K562 (cell line): Measurements from ENCODE around the gene SPTBN4. TPM values are rescaled to one million over a fixed set of nuclear protein-coding genes. Genes with fewer than 3 reads are reported as not detected.

ENCODE experiments used
- ARID1B ChIP-seq: fragments of 450-650 bp; IDR thresholded peaks from 2 replicates; pipeline ENCODE4 v1.6.1; 2016; ENCODE audit warnings: antibody characterized with exemption, mild to moderate bottlenecking, inconsistent platforms
- DPF2 ChIP-seq: fragments of 450-650 bp; IDR thresholded peaks from 2 replicates; pipeline ENCODE4 v1.6.1; 2016
- EGR1 ChIP-seq: fragments of 450-650 bp; conservative IDR thresholded peaks from 2 replicates; pipeline ENCODE4 v1.6.1; 2017; ENCODE audit warnings: mild to moderate bottlenecking
- EWSR1 ChIP-seq: fragments of 450-650 bp; IDR thresholded peaks from 2 replicates; pipeline ENCODE4 v1.6.1; 2018; ENCODE audit warnings: borderline replicate concordance, mild to moderate bottlenecking, low read depth, moderate library complexity; ENCODE audit not compliant: partially characterized antibody
- HCFC1 ChIP-seq: IDR thresholded peaks from 2 replicates; pipeline ENCODE4 v1.6.1; 2012; ENCODE audit warnings: low read depth, low read length, improper control_type of control experiment
- HMG20B ChIP-seq: fragments of 250-450 bp; sonication (Bioruptor Pico); IDR thresholded peaks from 2 replicates; pipeline ENCODE4 v1.5.0; 2021; ENCODE audit warnings: mild to moderate bottlenecking
- KLF13 ChIP-seq: fragments of 450-650 bp; IDR thresholded peaks from 2 replicates; pipeline ENCODE4 v1.6.1; 2016; ENCODE audit warnings: missing genetic modification characterization, low read depth, mild to moderate bottlenecking, missing compliant biosample characterization, moderate library complexity, borderline replicate concordance
- KLF16 ChIP-seq: IDR thresholded peaks from 2 replicates; pipeline ENCODE4 v1.6.1; 2016; ENCODE audit warnings: antibody characterized with exemption
- LARP7 ChIP-seq: fragments of 450-650 bp; IDR thresholded peaks from 2 replicates; pipeline ENCODE4 v1.6.1; 2016
- MAZ ChIP-seq, 2 experiments: fragments of 450-650 bp in 1 of 2; sonication (generic) in 1 of 2; formaldehyde crosslinking; IDR thresholded peaks in 1 of 2; conservative IDR thresholded peaks in 1 of 2; 2 replicates each; pipeline versions ENCODE4 v1.4.0 to v1.5.0; 2020; ENCODE audit warnings: mild to moderate bottlenecking in 1 of 2, missing genetic modification reagents in 1 of 2
- PHB2 ChIP-seq: fragments of 450-650 bp; IDR thresholded peaks from 2 replicates; pipeline ENCODE4 v1.6.1; 2017; ENCODE audit warnings: low read depth
- PHF8 ChIP-seq: fragments of 200-600 bp; sonication (generic); IDR thresholded peaks from 2 replicates; pipeline ENCODE4 v1.6.1; 2012; ENCODE audit warnings: mixed run types, mild to moderate bottlenecking, inconsistent platforms, low read length, moderate library complexity, borderline replicate concordance
- PTRF ChIP-seq: fragments of 450-650 bp; IDR thresholded peaks from 2 replicates; pipeline ENCODE4 v1.6.1; 2016; ENCODE audit warnings: mild to moderate bottlenecking, missing genetic modification characterization, missing compliant biosample characterization
- XRCC5 ChIP-seq: fragments of 200-400 bp; formaldehyde crosslinking; IDR thresholded peaks from 2 replicates; pipeline ENCODE4 v1.6.1; 2017; ENCODE audit warnings: low read depth, mild to moderate bottlenecking, low read length
- ZBTB7A ChIP-seq: IDR thresholded peaks from 2 replicates; pipeline ENCODE4 v1.6.1; 2011; ENCODE audit warnings: low read depth, mild to moderate bottlenecking, low read length, moderate library complexity, borderline replicate concordance; ENCODE audit not compliant: control insufficient read depth
- ZNF124 ChIP-seq: sonication (generic); formaldehyde crosslinking; IDR thresholded peaks from 2 replicates; pipeline ENCODE4 v1.8.1; 2022; ENCODE audit warnings: missing genetic modification reagents
- ZNF384 ChIP-seq: IDR thresholded peaks from 2 replicates; pipeline ENCODE4 v1.6.1; 2012; ENCODE audit warnings: low read depth, low read length, improper control_type of control experiment
- ZNF408 ChIP-seq: fragments of 250-450 bp; sonication (Bioruptor Pico); IDR thresholded peaks from 2 replicates; pipeline ENCODE4 v1.4.0; 2020; ENCODE audit warnings: low read depth, mild to moderate bottlenecking, moderate library complexity
- polyA plus RNA-seq, 8 experiments: library from polyadenylated mRNA; depleted of rRNA in 4 of 8; stranded (reverse) in 5 of 8; unstranded in 3 of 8; fragments of >200 nt; fragmentation: Nextera tagmentation in 2 of 8; fragmentation: Illumina TruSeq in 1 of 8; extraction: Ambion mirVana in 2 of 8; extraction: Trizol in 1 of 8; gene quantifications; 2 replicates each; pipeline versions ENCODE4 v1.2.1 to v1.2.3, GENCODE V29; 2011 to 2014; ENCODE audit warnings: inconsistent platforms in 1 of 8, missing spikeins in 1 of 8
- total RNA-seq, 7 experiments: library from RNA; depleted of rRNA in 6 of 7; stranded (reverse); fragments of >200 nt in 6 of 7; fragmentation: Illumina TruSeq in 2 of 7; extraction: Trizol in 2 of 7; gene quantifications; 2 replicates each; pipeline versions ENCODE4 v1.2.1 to v1.2.3, GENCODE V29; 2011 to 2021; ENCODE audit warnings: low replicate concordance in 1 of 7
- TF ChIP-seq, protein P1 (sequence below): fragments of 450-650 bp; IDR thresholded peaks from 2 replicates; pipeline ENCODE4 v1.6.1; 2016; ENCODE audit warnings: antibody characterized with exemption
- TF ChIP-seq, protein P2 (sequence below): fragments of 200-800 bp; sonication (Bioruptor generic); IDR thresholded peaks from 2 replicates; pipeline ENCODE4 v1.6.1; 2017; ENCODE audit warnings: missing genetic modification characterization, missing compliant biosample characterization
- TF ChIP-seq, protein P3 (sequence below): fragments of 450-650 bp; IDR thresholded peaks from 2 replicates; pipeline ENCODE4 v1.6.1; 2016; ENCODE audit warnings: borderline replicate concordance
- TF ChIP-seq, protein P4 (sequence below): fragments of 450-650 bp; formaldehyde crosslinking; IDR thresholded peaks from 2 replicates; pipeline ENCODE4 v1.4.0; 2022; ENCODE audit warnings: mild to moderate bottlenecking, moderate library complexity

The SPTBN4 gene
- total and polyA plus RNA-seq, 9 of the 15 experiments (the other 6 are each of a cell fraction or from before 2014, with no cell fraction given) = 0.01 to 1.5 (median 0.86) TPM

DNA sequence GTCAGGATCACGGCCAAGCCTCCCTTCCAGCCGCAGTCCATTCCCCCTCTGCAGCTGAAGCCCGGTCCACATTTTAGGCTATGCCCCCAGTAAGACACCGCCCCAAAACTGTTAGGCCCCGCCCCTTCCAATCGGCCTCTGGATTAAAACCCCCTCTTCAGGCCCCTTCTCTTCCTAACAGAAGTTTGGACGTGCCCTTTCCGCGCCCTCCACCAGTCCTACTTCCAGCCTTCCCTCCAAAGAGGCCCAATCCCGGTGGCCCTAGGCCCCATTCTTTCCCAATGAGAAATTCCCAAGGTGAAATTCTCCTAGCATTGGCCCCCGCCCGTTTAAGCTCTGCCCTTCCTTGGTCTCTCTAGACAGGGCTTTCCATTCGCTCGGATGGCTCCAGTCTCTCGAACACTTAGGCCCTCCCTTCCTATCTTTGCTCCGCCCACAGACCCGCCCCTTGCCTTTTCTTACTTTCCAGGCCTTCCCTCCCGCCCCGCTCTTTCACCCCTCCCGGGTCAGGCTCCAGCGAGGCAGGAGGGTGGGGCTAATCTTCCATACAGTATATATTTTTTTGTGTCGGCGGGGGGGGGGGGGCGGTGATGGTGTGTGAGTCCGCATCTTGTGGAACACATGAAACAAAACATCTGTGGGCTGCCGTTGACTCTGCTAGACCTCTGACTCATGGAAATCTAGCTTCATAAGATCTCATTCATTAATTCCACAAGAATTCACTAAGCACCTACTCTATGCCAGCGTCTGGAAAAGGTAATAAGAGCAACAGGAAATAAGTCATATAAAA lies 148.0 kb downstream of the SPTBN4 start (continued):
- peak; percentile 14; the same call in 1 of the 2 replicates for TF ChIP-seq HCFC1
- TF ChIP-seq, protein P1, sequence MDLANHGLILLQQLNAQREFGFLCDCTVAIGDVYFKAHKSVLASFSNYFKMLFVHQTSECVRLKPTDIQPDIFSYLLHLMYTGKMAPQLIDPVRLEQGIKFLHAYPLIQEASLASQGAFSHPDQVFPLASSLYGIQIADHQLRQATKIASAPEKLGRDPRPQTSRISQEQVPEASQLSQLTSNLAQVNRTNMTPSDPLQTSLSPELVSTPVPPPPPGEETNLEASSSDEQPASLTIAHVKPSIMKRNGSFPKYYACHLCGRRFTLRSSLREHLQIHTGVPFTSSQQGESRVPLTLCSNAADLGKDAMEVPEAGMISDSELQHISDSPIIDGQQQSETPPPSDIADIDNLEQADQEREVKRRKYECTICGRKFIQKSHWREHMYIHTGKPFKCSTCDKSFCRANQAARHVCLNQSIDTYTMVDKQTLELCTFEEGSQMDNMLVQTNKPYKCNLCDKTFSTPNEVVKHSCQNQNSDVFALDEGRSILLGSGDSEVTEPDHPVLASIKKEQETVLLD = 0 out of 2 replicates have a peak, but pooled peaks have one; percentile 24
- no peak for TF ChIP-seq ZNF408 (CRISPR knock-in tag)
- TF ChIP-seq, protein P2, sequence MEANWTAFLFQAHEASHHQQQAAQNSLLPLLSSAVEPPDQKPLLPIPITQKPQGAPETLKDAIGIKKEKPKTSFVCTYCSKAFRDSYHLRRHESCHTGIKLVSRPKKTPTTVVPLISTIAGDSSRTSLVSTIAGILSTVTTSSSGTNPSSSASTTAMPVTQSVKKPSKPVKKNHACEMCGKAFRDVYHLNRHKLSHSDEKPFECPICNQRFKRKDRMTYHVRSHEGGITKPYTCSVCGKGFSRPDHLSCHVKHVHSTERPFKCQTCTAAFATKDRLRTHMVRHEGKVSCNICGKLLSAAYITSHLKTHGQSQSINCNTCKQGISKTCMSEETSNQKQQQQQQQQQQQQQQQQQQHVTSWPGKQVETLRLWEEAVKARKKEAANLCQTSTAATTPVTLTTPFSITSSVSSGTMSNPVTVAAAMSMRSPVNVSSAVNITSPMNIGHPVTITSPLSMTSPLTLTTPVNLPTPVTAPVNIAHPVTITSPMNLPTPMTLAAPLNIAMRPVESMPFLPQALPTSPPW (CRISPR knock-in tag) = peak; percentile 81
- TF ChIP-seq, protein P3, sequence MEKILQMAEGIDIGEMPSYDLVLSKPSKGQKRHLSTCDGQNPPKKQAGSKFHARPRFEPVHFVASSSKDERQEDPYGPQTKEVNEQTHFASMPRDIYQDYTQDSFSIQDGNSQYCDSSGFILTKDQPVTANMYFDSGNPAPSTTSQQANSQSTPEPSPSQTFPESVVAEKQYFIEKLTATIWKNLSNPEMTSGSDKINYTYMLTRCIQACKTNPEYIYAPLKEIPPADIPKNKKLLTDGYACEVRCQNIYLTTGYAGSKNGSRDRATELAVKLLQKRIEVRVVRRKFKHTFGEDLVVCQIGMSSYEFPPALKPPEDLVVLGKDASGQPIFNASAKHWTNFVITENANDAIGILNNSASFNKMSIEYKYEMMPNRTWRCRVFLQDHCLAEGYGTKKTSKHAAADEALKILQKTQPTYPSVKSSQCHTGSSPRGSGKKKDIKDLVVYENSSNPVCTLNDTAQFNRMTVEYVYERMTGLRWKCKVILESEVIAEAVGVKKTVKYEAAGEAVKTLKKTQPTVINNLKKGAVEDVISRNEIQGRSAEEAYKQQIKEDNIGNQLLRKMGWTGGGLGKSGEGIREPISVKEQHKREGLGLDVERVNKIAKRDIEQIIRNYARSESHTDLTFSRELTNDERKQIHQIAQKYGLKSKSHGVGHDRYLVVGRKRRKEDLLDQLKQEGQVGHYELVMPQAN = no peak
- TF ChIP-seq KLF13 (tag) = no peak
- TF ChIP-seq MAZ (CRISPR knock-in tag; conservative IDR thresholded peaks at IDR 0.05 in 1 of 2, IDR thresholded peaks at IDR 0.05 in 1 of 2) = peak in 1 of 2 experiments; percentile 49; a peak in 1 of 4 replicates
- TF ChIP-seq DPF2 = peak; percentile 41
- peak; percentile 96 for TF ChIP-seq ZNF384
- peak; percentile 49; the same call in 1 of the 2 replicates for TF ChIP-seq ZBTB7A
- no peak for TF ChIP-seq KLF16
- 0 out of 2 replicates have a peak, but pooled peaks have one; percentile 22 for TF ChIP-seq ARID1B
- peak; percentile 64 for TF ChIP-seq XRCC5
- TF ChIP-seq HMG20B (CRISPR knock-in tag) = no peak
- no peak for TF ChIP-seq EWSR1
- peak; percentile 20; the same call in 1 of the 2 replicates for TF ChIP-seq PHF8
- no peak for TF ChIP-seq PTRF
- no peak for TF ChIP-seq ZNF124 (CRISPR knock-in tag)
- TF ChIP-seq, protein P4, sequence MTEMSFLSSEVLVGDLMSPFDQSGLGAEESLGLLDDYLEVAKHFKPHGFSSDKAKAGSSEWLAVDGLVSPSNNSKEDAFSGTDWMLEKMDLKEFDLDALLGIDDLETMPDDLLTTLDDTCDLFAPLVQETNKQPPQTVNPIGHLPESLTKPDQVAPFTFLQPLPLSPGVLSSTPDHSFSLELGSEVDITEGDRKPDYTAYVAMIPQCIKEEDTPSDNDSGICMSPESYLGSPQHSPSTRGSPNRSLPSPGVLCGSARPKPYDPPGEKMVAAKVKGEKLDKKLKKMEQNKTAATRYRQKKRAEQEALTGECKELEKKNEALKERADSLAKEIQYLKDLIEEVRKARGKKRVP = no peak
- 0 out of 2 replicates have a peak, but pooled peaks have one; percentile 8 for TF ChIP-seq PHB2
- peak; percentile 30; the same call in 1 of the 2 replicates for TF ChIP-seq LARP7
- TF ChIP-seq EGR1 = peak; percentile 15; the same call in 1 of the 2 replicates
